ENCODE measurements around the gene LPAR2. TPM values are rescaled to one million over a fixed set of nuclear protein-coding genes. Genes with fewer than 3 reads are reported as not detected.

Gene LPAR2
- polyA plus RNA-seq, 2 of the 4 experiments (the other 2 are of a cell fraction), result 1.5 to 3.8 TPM

- FAIRE-seq (no peak), DNase-seq (ENCODE audit: low read depth in 1 of 2, low spot score in 1 of 2) (no peak), ATAC-seq (no peak)
- no peak overlapping the region for H3K27ac ChIP-seq
- no peak overlapping the region for H3K4me2 ChIP-seq
- POLR2A ChIA-PET, result interaction anchor here (0.6 kb wide), 1 partner anchor 37 kb away, joined by 5 read pairs; no protein-coding TSS in a partner anchor
- H3K4me3 ChIP-seq, result no peak overlapping the region
- CTCF ChIA-PET, result no interaction called here
- no peak for TF ChIP-seq JUNB (IDR thresholded peaks at IDR 0.05)
- TF ChIP-seq POLR2AphosphoS2 (conservative IDR thresholded peaks at IDR 0.05; ENCODE audit: low read length), result no peak
- TF ChIP-seq ZNF302 (CRISPR knock-in tag; IDR thresholded peaks at IDR 0.05), result no peak
- 87% methylated on average over 5 of the region's 5 CpGs for WGBS (ENCODE audit: missing lambda C conversion rate)
- no peaks in the 10 kb centered on the region for H3K9me3 ChIP-seq
- H3K4me1 ChIP-seq, result 0 out of 3 replicates have a peak, but pooled peaks cover 3% of the 10 kb centered on the region
Observed at GRCh38 chr19:19623383-19623782, 4.6 kb downstream of the LPAR2 start.

GRCh38 chr19:19619849-19620210, 8.2 kb downstream of the LPAR2 start:
- WGBS (ENCODE audit: missing lambda C conversion rate), result 86% methylated on average over 7 of the region's 7 CpGs

GRCh38 chr19:19619181-19619848, 8.7 kb downstream of the LPAR2 start:
- TF ChIP-seq EHMT2 (IDR thresholded peaks at IDR 0.05; ENCODE audit: low read depth) (no peak), JUN (IDR thresholded peaks at IDR 0.05) (no peak), SREBF2 (IDR thresholded peaks at IDR 0.05) (no peak), MAFK (IDR thresholded peaks at IDR 0.05; ENCODE audit: partially characterized antibody) (no peak), SMC3 (IDR thresholded peaks at IDR 0.05) (no peak), NPAS2 (CRISPR knock-in tag; IDR thresholded peaks at IDR 0.05; ENCODE audit: borderline replicate concordance) (no peak), ZNF302 (CRISPR knock-in tag; IDR thresholded peaks at IDR 0.05) (no peak), HDAC2 (IDR thresholded peaks at IDR 0.05) (no peak)
- H3K4me3 ChIP-seq, result peak overlapping the region; percentile 51; the same call in 2 of the 3 replicates
- ATAC-seq (no peak; a peak in 1 of 6 replicates), DNase-seq (ENCODE audit: low read depth in 1 of 2, low spot score in 1 of 2) (no peak), FAIRE-seq (no peak)
- 69% methylated on average over 19 of the region's 21 CpGs for WGBS (ENCODE audit: missing lambda C conversion rate)
- peak overlapping the region in 1 of 2 experiments; percentile 53; a peak in 1 of 6 replicates for H3K27ac ChIP-seq
- no peaks in the 10 kb centered on the region for H3K9me3 ChIP-seq
- H3K4me1 ChIP-seq, result peaks cover 6% of the 10 kb centered on the region; the same call in 1 of the 3 replicates
- ChIA-PET POLR2A (no interaction called here), CTCF (interaction anchor here (1.1 kb wide), 1 partner anchor 65 kb away, joined by 3 read pairs; no protein-coding TSS in a partner anchor)
- peak overlapping the region; percentile 91 for H3K4me2 ChIP-seq

More at GRCh38 chr19:19619849-19620210, 8.2 kb downstream of the LPAR2 start:
- Histone ChIP-seq H3K4me2 (no peak overlapping the region), H3K27ac (no peak overlapping the region), H3K4me3 (no peak overlapping the region), H3K4me1 (0 out of 3 replicates have a peak, but pooled peaks cover 4% of the 10 kb centered on the region), H3K9me3 (no peaks in the 10 kb centered on the region)
- DNase-seq (ENCODE audit: low read depth in 1 of 2, low spot score in 1 of 2) (no peak), ATAC-seq (no peak), FAIRE-seq (no peak)
- POLR2A ChIA-PET, result no interaction called here
- CTCF ChIA-PET, result interaction anchor here (1.1 to 2.1 kb wide), 2 partner anchors 24 to 65 kb away, joined by 3 to 8 read pairs; partner anchors contain the start of gene GMIP
- TF ChIP-seq RARB (CRISPR knock-in tag; IDR thresholded peaks at IDR 0.05) (no peak), HEYL (CRISPR knock-in tag; IDR thresholded peaks at IDR 0.05) (no peak), CEBPB (IDR thresholded peaks at IDR 0.05) (no peak), NFE2L2 (conservative IDR thresholded peaks at IDR 0.05; ENCODE audit: low read length) (no peak), SMC3 (IDR thresholded peaks at IDR 0.05) (no peak), CHD4 (IDR thresholded peaks at IDR 0.05; ENCODE audit: borderline replicate concordance) (no peak), ESRRA (IDR thresholded peaks at IDR 0.05; ENCODE audit: borderline replicate concordance, low read length) (no peak), EHMT2 (IDR thresholded peaks at IDR 0.05; ENCODE audit: low read depth) (no peak), HOXB5 (CRISPR knock-in tag; IDR thresholded peaks at IDR 0.05) (no peak), SREBF2 (IDR thresholded peaks at IDR 0.05) (no peak), BCL3 (IDR thresholded peaks at IDR 0.05) (no peak), CBX8 (IDR thresholded peaks at IDR 0.05) (no peak)

All from A549 (cell line).